Activated naive CD4-positive, alpha-beta T cell treated with anti-CD3 and anti-CD28 coated beads, Interleukin-2, amount 50 U/mL, for 24 hours (primary cell): ENCODE data around the gene FAM53B.

Source experiments
- H3K27ac Mint-ChIP-seq: one replicate; pipeline ENCODE4 v1.8.0; 2021; ENCODE audit warnings: mild to moderate bottlenecking, mixed read lengths
- H3K27me3 Mint-ChIP-seq: one replicate; pipeline ENCODE4 v1.8.0; 2021; ENCODE audit warnings: mixed read lengths
- H3K36me3 Mint-ChIP-seq: one replicate; pipeline ENCODE4 v1.8.0; 2021; ENCODE audit warnings: mixed read lengths
- H3K4me1 Mint-ChIP-seq: one replicate; pipeline ENCODE4 v1.8.0; 2021; ENCODE audit warnings: mixed read lengths
- H3K4me3 Mint-ChIP-seq: one replicate; pipeline ENCODE4 v1.8.0; 2021; ENCODE audit warnings: mild to moderate bottlenecking, mixed read lengths
- H3K9me3 Mint-ChIP-seq: one replicate; pipeline ENCODE4 v1.8.0; 2021; ENCODE audit warnings: mixed read lengths

Gene FAM53B

DNA sequence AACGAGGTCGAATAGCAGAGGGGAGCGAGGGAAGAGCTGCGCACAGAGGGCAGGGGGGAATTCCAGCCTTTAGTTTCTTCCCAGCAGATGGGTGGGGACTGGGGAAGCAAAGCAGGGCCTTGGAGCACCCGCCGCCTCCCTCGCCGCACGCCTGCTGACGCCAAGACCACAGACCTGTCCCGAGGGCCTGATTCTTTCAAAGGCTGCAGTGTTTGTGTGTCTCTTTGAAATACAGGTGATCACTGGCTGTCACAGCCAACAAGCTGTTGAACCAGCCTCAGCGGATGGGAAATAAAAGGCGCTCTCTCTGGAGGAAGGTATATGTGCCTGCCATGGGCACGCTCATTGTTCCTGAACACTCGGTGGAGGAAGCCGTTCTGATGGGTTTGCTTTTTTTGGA is 119.3 kb downstream of the FAM53B start:
- Mint-ChIP-seq H3K36me3 (no peaks in the 10 kb centered on the region), H3K27me3 (no peaks in the 10 kb centered on the region), H3K4me1 (peaks cover 40% of the 10 kb centered on the region), H3K4me3 (no peak overlapping the region), H3K9me3 (no peaks in the 10 kb centered on the region), H3K27ac (peak overlapping the region; percentile 37)

DNA sequence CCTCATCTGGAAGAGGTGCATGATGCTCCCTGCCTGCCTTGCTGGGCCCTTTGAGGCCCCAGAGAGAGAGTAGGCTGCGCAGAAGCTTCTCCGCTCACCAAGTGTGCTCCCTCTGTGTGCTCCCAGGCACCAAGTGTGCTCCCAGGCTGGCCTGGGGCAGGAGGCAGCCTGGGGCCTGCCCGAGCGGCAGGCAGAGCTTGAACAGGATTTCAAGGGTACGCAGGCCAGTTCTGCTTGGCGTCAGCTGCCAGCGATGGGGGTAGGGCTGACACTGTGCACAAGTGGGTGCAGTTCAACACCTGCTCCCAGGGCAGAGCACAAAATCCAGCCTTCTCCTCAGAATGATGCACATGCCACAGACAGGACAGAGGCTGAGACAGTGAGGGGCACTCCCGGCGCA is 119.7 kb downstream of the FAM53B start:
- Mint-ChIP-seq H3K27me3 (no peaks in the 10 kb centered on the region), H3K4me1 (peaks cover 41% of the 10 kb centered on the region), H3K9me3 (no peaks in the 10 kb centered on the region), H3K4me3 (no peak overlapping the region), H3K27ac (peak overlapping the region; percentile 37), H3K36me3 (no peaks in the 10 kb centered on the region)

DNA sequence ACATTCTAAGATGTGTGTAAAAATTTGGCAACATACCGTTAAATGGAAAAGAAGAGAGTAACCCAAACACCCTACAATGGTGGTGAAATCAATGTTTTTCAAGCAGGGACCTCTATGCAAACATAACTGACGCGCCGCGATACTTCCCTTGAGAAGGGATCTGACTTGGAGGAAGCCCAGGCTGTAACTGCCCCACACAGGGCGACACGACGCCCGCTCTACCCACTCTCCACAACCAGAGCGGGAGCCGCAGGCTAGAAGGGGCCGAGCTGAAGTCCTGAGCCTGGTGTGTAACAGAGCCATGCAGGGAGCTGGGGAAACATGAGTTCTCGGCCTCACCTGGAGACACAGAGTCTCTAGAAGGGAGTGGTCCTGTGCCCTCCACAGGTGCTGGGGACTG is 120.2 kb downstream of the FAM53B start:
- no peak overlapping the region for H3K4me3 Mint-ChIP-seq
- no peaks in the 10 kb centered on the region for H3K36me3 Mint-ChIP-seq
- peaks cover 41% of the 10 kb centered on the region for H3K4me1 Mint-ChIP-seq
- no peaks in the 10 kb centered on the region for H3K9me3 Mint-ChIP-seq
- peak overlapping the region; percentile 23 for H3K27ac Mint-ChIP-seq
- H3K27me3 Mint-ChIP-seq: no peaks in the 10 kb centered on the region

DNA sequence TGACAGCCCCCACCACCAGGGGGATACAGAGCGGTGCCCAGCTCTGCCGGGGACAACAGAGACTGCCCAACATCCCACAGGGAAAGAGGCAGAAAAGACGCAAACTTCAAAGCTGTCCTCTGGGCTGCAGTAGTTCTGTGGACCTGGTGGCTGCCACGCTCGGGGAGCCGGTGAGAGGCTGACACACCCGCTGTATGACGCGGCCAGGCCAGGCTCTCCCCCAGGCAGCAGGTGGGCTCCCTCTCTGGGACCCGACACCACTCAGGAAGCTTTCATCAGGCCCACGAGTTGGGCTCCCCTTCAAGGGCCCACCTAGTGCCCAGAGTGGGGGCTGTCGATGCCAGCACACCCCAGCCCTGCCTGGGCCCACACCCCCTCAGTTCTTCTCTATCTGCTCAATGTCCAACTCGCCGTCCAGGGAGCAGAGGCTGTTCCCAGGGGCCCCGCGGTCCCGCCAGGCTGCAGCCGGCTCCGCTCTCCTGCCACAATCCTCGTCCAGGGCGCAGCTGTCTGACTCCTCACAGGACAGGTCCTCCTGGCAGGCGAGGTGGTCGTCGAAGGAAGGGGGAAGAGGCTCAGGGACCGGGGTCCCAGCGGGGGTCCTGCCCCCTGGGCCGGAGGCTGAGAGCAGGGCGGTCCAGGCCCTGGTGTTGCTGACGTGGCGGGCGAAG is 121.2 kb downstream of the FAM53B start:
- Mint-ChIP-seq H3K4me3 (no peak overlapping the region), H3K9me3 (no peaks in the 10 kb centered on the region), H3K27me3 (no peaks in the 10 kb centered on the region), H3K4me1 (peaks cover 44% of the 10 kb centered on the region), H3K27ac (no peak overlapping the region), H3K36me3 (no peaks in the 10 kb centered on the region)

DNA sequence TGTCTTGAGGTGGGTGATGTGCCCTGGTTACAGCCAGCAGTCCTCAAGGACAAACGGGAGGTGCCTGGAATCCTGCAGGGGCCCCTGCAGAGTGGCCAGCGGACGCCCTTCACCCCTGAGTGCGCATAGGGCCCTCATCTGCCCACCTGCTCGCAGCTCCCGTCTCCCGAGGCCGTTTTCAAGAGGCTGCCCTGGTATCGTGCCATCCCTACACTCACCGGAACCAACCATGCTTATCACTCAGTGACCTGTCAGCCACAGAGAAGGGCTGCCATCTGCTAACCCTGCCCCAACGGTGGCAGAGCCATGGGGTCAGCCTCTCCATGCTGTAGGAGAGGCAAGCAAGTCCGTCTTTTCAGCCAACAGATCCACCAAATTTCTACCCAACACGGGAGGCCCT is 122.0 kb downstream of the FAM53B start:
- peaks cover 41% of the 10 kb centered on the region for H3K4me1 Mint-ChIP-seq
- no peaks in the 10 kb centered on the region for H3K36me3 Mint-ChIP-seq
- no peaks in the 10 kb centered on the region for H3K27me3 Mint-ChIP-seq
- H3K9me3 Mint-ChIP-seq: no peaks in the 10 kb centered on the region
- no peak overlapping the region for H3K4me3 Mint-ChIP-seq
- no peak overlapping the region for H3K27ac Mint-ChIP-seq

DNA sequence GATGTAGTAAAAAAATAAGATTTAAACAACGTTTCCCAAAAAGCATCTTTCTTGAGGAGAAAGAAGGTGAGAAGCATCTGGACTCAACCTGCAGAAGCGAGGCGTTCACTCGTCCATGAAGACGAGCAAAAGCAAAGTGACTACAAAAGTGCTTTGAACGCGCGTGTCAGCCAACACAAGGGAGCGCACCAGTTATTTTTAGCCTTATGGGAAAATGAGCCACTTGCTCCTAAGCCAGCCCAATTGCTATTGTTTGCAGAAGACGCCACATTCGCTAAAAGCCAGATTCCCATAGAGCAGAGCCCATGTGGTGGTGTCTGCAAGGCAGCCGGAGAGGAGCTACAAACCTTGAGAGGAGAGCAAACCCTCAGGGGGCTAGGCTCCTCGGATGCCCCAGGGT is 122.5 kb downstream of the FAM53B start:
- H3K4me3 Mint-ChIP-seq: no peak overlapping the region
- H3K27me3 Mint-ChIP-seq: no peaks in the 10 kb centered on the region
- no peaks in the 10 kb centered on the region for H3K9me3 Mint-ChIP-seq
- H3K4me1 Mint-ChIP-seq: peaks cover 36% of the 10 kb centered on the region
- no peak overlapping the region for H3K27ac Mint-ChIP-seq
- H3K36me3 Mint-ChIP-seq: no peaks in the 10 kb centered on the region

DNA sequence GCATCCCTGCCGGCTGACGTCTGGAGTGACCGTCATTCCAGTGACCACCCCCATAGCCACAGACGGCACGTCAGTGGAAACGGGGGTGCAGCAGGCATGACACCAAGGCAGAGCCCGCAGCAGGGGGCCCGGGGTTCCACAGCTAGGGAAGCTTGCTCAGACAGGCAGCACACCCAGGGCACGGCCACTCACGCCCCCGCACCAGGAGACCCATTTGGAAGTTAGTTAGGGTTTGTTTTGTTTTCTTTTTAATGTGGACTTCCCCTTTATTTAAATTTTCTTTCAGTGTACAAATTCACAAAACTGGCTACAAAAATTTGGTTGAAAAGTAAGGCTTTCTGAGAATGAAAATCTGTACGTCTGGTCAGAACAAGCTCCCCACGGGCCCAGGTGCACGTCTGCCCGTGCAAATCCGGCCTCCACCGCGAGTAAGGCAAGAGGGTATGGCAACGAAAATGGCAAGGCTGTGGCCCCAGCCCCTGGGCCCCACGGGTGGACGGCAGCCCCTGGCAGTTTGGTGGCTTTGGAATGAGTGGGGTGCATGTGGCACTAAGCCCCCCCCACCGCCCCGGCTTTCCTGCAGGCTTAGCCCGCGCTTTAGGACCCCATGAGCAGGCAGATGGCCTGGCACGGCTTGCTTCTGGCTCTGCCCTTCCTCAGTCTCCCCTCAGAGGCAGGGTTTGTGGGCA is 124.2 kb downstream of the FAM53B start:
- no peaks in the 10 kb centered on the region for H3K9me3 Mint-ChIP-seq
- H3K27me3 Mint-ChIP-seq: no peaks in the 10 kb centered on the region
- peaks cover 31% of the 10 kb centered on the region for H3K4me1 Mint-ChIP-seq
- H3K27ac Mint-ChIP-seq: no peak overlapping the region
- no peak overlapping the region for H3K4me3 Mint-ChIP-seq
- no peaks in the 10 kb centered on the region for H3K36me3 Mint-ChIP-seq

DNA sequence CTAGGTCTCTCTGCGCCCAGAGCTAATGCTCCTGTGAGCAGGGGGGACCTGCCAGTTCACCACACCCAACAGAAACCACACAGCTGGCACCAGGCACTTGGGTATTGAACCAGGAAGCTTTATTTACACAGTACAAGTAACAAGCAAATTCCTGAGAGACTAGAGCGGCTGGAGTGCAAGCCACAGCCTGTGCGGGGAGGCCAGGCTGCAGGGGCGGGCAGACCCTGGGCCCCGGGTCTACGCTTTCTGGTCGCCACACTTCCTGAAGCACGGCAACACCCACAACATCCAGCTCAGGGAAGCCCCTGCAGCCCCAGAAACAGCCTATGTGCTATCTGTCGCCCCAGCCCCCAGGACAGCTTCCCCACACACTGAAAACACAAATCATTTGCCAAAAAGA is 125.0 kb downstream of the FAM53B start:
- Mint-ChIP-seq H3K4me3 (no peak overlapping the region), H3K27me3 (no peaks in the 10 kb centered on the region), H3K27ac (no peak overlapping the region), H3K4me1 (peaks cover 32% of the 10 kb centered on the region), H3K9me3 (no peaks in the 10 kb centered on the region), H3K36me3 (peaks cover 1% of the 10 kb centered on the region)

DNA sequence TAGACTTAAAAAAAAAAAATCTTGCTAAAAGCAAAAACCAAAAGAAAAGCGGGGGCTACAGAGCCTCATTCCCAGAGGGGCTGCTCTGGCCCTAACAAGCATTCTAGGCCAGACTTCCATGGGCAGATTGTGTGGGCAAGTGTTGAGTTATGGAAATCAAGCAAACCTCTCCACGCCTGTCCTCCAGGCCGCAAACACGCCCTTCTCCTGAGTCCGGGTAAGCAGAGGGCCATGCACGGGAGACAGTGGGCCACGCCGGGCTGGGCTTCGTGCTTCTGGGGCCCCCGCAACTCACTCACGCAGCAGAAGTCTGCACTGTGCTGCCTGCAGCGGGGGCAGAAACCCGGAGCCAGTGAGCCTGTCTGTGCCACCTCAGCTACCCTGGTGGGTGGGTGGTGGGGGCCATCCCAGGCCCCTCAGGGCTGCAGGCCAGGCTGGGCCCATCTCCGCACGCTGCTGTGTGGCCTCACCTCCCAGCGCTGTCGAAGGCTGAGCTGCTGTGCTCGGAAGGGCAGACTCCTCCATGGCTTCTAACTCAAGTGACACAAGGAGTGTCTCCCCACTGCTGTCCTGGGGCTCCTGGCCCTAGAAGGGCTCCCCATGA is 125.6 kb downstream of the FAM53B start:
- Mint-ChIP-seq H3K36me3 (peaks cover 1% of the 10 kb centered on the region), H3K27ac (no peak overlapping the region), H3K4me3 (no peak overlapping the region), H3K4me1 (peaks cover 38% of the 10 kb centered on the region), H3K27me3 (no peaks in the 10 kb centered on the region), H3K9me3 (no peaks in the 10 kb centered on the region)

DNA sequence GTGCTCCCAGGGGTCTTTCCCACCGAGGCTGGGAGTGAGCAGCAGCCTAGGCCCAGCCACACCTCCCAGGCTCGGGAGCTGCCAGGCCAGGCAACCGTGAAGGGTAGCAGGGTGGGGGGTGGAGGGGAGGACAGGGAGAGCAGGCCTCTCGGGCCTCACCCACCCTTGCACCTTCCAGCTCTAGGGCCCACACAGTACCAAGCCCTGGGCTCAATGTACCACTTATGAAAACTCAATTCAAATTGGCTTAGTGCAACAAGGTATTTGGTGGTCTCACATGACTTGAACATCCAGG is 127.4 kb downstream of the FAM53B start:
- Mint-ChIP-seq H3K36me3 (peaks cover 1% of the 10 kb centered on the region), H3K4me1 (peaks cover 50% of the 10 kb centered on the region), H3K9me3 (no peaks in the 10 kb centered on the region), H3K27me3 (no peaks in the 10 kb centered on the region), H3K4me3 (no peak overlapping the region), H3K27ac (no peak overlapping the region)

DNA sequence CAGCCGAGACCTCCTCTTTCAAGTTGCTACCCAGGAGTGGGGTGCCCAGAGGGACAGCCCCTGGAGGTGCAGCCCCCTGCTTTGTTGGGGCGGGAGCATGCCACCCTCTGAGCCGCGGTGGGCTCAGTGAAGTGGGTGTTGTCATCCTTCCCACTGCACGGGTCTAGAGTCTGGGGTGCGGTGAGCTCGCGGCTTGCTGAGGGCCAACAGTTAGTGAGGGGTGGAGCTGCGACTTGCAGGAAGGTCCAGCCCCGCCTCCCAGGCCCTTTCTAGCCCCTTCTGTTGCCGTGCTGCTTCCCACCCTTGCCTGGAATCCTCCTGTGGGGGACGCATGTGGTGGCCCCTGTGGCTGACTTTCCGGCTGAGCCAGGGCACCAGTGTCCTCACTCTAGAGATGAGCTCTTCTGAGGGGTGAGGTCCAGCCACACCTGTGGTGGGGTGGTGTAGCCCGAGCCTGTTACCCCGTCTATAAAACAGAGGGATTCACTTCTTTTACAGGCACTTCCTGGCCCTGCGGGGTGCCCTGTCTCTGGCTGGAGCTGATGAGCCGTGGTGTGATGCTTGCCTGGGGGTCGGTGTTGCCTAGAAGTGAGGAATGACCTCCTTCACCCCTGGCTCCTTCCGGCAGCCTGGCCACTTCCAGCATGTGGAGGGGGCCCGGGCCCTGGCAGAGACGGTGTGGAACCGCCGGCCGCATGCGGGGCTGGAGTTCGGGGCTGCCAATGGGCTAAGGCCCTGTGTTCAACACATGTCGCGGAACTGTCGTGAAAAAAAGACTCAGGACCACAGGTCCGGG is 127.9 kb downstream of the FAM53B start:
- Mint-ChIP-seq H3K4me3 (no peak overlapping the region), H3K4me1 (peaks cover 55% of the 10 kb centered on the region), H3K9me3 (no peaks in the 10 kb centered on the region), H3K27me3 (no peaks in the 10 kb centered on the region), H3K27ac (no peak overlapping the region), H3K36me3 (peaks cover 1% of the 10 kb centered on the region)

DNA sequence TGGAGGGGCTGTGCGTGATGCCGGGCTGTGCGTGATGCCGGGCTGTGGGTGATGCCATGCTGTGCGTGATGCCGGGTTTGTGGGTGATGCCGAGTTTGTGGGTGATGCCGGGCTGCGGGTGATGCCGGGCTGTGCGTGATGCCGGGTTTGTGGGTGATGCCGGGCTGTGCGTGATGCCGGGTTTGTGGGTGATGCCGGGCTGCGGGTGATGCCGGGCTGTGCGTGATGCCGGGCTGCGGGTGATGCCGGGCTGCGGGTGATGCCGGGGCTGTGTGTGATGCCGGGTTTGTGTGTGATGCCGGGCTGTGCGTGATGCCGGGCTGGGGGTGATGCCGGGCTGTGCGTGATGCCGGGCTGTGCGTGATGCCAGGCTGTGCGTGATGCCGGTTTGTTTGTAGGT is 128.9 kb downstream of the FAM53B start:
- H3K36me3 Mint-ChIP-seq: peaks cover 1% of the 10 kb centered on the region
- H3K4me3 Mint-ChIP-seq: no peak overlapping the region
- H3K27me3 Mint-ChIP-seq: no peaks in the 10 kb centered on the region
- no peak overlapping the region for H3K27ac Mint-ChIP-seq
- H3K4me1 Mint-ChIP-seq: peaks cover 58% of the 10 kb centered on the region
- H3K9me3 Mint-ChIP-seq: no peaks in the 10 kb centered on the region

DNA sequence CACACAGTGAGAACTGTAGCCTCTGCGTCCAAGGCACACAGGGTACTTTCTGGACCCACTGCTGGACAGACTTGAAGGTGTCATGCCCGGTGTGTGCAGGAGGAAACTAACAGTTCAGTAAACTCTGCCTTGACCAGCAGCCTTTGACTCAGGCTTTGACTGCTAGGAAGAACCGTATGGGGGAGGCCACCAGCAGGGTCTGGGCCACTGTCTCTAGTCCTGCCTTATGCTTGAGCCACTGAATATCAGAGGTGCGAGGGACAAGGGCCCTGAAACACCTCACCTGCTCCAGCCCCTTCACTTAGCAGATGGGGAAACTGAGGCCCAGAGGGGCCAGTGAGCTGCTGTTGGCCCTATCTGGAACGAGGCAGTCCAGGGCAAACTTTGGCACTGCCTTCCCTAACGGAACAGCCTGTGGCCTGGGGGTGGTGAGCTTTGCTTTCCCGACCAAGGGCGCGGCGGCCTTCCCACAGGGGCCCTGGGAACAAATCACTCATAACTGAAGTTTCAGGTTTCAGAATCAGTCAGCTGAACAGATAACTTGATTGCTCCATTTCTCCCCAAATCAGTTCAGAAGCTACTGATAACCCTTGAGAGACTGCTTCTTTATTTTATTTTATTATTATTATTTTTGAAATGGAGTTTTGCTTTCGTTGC is 130.0 kb downstream of the FAM53B start:
- Mint-ChIP-seq H3K27ac (no peak overlapping the region), H3K4me1 (peaks cover 49% of the 10 kb centered on the region), H3K4me3 (no peak overlapping the region), H3K9me3 (no peaks in the 10 kb centered on the region), H3K27me3 (no peaks in the 10 kb centered on the region), H3K36me3 (peaks cover 1% of the 10 kb centered on the region)

DNA sequence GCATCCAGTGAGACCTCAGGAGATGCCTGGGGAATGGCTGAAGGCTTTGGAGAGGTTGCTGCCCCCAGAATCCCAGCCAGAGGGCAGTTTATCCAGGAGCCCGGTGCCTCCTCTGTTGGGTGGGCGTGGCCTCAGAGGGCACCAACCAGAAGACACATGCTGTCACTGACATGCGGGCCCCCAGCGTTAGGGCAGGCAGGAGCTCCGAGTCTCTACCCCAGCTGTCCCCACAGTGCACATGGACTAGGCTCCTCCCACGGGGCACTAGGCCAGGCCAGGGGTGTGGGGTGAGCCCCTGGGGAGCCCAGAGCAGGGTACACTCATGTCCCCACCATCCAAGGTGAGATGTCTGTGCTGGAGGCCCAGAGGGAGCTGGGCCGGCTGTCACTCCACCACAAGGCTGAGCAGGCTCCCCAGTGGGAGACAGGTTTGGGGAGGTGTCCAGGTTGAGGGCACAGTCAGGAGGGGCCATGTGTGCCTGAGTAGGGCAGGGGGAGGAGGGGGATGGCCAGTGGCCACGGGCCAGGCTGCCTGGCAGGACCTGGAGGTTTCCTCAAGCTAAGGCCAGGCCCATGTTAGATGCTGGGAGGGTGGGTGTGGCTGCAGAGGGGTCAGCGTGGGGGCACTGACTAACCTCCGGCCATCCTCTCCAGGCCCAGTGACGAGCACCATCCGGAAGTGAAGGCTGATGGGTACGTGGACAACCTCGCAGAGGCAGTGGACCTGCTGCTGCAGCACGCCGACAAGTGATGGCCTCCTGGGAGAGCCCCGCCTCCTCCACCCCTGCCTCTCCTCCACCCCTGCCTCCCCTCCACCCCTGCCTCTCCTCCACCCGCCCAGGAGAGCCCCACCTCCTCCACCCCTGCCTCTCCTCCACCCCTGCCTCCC is 131.3 kb downstream of the FAM53B start:
- Mint-ChIP-seq H3K9me3 (no peaks in the 10 kb centered on the region), H3K4me1 (peaks cover 38% of the 10 kb centered on the region), H3K4me3 (no peak overlapping the region), H3K36me3 (peaks cover 1% of the 10 kb centered on the region), H3K27me3 (no peaks in the 10 kb centered on the region), H3K27ac (peak overlapping the region; percentile 8)

DNA sequence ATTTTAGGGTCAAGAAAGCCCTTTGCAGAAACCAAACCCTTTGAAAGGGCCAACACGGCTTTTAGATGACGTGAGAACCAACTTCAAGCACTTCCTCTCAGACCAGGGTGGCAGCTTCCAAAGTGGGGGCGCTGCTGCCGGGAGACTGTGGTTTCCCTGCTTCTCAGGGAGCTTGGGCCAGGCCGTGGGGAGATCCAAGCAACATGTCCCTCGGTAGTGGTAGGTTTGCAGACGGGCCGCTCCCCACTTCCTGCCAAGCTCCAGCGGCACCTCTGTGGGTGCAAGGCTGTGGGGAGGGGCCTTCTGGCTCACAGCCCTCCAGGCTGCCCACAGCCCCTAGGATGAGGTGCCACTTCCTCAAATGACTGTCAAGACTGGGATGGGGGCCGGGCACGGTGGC is 132.4 kb downstream of the FAM53B start:
- H3K27me3 Mint-ChIP-seq: no peaks in the 10 kb centered on the region
- peak overlapping the region; percentile 4 for H3K4me3 Mint-ChIP-seq
- H3K36me3 Mint-ChIP-seq: peaks cover 1% of the 10 kb centered on the region
- H3K4me1 Mint-ChIP-seq: peaks cover 34% of the 10 kb centered on the region
- no peak overlapping the region for H3K27ac Mint-ChIP-seq
- no peaks in the 10 kb centered on the region for H3K9me3 Mint-ChIP-seq
